HAP-1 (cell line): ENCODE data around the gene KCNMA1.

Experiments
- DNase-seq, 2 experiments: peaks; one replicate each; pipeline ENCODE4 v3.0.0-alpha.2; 2016 to 2020; ENCODE audit warnings: low spot score in 2 of 2
- H3K27me3 ChIP-seq: fragments of 250-450 bp; sonication (Bioruptor Pico); 2 replicates; pipeline ENCODE4 v1.5.1; 2020; ENCODE audit warnings: low read depth, mild to moderate bottlenecking, moderate library complexity
- H3K36me3 ChIP-seq: fragments of 250-450 bp; sonication (Bioruptor Pico); replicated peaks from 2 replicates; pipeline ENCODE4 v1.5.1; 2020; ENCODE audit warnings: mild to moderate bottlenecking
- H3K4me1 ChIP-seq: fragments of 250-450 bp; sonication (Bioruptor Pico); 2 replicates; pipeline ENCODE4 v1.5.1; 2020; ENCODE audit warnings: mild to moderate bottlenecking
- H3K4me3 ChIP-seq: fragments of 250-450 bp; sonication (Bioruptor Pico); 2 replicates; pipeline ENCODE4 v1.5.1; 2020; ENCODE audit warnings: mild to moderate bottlenecking, moderate library complexity
- H3K9me3 ChIP-seq: fragments of 250-450 bp; sonication (Bioruptor Pico); 2 replicates; pipeline ENCODE4 v1.5.1; 2020; ENCODE audit warnings: mild to moderate bottlenecking, moderate library complexity
- in situ Hi-C: fragments of 300-500 bp; cut with MboI; formaldehyde crosslinking; loops from 3 replicates; pipeline ENCODE4 v1.14.3; 2020; ENCODE audit warnings: low sequenced_read_pairs, inconsistent platforms, mixed read lengths

Gene KCNMA1

DNA sequence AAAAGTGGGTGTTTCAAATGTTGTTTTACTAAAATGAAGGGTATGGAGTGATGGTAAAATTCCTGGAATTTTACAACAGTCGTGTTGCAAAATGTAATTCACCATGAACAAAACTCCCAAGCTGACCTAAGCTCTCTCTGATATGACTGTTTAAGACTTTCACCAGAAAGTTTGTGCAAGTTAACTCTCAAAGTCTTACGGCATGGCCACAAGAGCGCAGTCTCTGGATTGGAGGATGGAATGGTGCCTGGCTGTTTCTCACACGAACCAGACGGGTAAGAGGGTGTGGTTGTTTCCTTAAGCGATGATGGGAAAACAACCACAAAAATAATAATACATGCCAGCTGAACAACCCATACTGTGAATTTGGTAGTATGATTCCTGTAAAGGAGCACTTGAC, 662.5 kb downstream of the KCNMA1 start:
- no peak overlapping the region for H3K4me3 ChIP-seq
- DNase-seq: no peak
- no peaks in the 10 kb centered on the region for H3K36me3 ChIP-seq
- no peaks in the 10 kb centered on the region for H3K9me3 ChIP-seq
- 0 out of 2 replicates have a peak, but pooled peaks cover 6% of the 10 kb centered on the region for H3K27me3 ChIP-seq
- no peaks in the 10 kb centered on the region for H3K4me1 ChIP-seq
- in situ Hi-C loops: no loop called here

DNA sequence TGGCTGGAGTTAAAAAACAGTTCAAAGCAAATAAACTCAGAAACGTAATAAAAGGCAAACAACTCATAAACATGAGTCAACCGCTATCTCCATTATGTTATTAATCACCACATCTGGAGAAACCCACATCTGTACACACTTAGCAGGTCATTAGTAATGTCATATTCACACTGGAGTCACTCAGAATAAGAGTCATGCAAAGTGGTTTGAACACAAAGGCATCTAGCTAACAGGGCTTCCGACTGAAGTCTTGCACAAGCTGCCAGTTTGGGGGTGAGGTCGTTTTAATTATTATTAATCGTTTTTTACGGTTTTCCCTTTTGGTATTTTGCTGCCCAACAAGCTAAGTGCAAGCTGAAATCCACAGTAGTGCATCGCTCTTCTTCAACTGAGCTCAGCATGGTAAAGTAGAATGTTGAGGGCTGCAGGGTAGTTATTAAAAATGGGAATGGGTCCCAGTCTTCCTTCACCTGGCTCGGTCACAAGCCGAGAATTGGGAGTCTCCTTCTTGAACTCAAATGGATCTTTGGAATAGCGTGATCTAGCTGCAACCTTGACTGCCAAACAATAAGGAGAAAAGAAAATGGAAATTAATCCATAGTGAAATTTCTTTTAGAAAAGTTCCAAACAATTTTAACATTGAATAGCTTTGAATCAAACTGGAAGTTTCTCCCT, 663.5 kb downstream of the KCNMA1 start:
- Histone ChIP-seq H3K36me3 (no peaks in the 10 kb centered on the region), H3K9me3 (no peaks in the 10 kb centered on the region), H3K27me3 (no peaks in the 10 kb centered on the region), H3K4me3 (no peak overlapping the region), H3K4me1 (no peaks in the 10 kb centered on the region)
- no peak for DNase-seq
- in situ Hi-C loops: no loop called here

DNA sequence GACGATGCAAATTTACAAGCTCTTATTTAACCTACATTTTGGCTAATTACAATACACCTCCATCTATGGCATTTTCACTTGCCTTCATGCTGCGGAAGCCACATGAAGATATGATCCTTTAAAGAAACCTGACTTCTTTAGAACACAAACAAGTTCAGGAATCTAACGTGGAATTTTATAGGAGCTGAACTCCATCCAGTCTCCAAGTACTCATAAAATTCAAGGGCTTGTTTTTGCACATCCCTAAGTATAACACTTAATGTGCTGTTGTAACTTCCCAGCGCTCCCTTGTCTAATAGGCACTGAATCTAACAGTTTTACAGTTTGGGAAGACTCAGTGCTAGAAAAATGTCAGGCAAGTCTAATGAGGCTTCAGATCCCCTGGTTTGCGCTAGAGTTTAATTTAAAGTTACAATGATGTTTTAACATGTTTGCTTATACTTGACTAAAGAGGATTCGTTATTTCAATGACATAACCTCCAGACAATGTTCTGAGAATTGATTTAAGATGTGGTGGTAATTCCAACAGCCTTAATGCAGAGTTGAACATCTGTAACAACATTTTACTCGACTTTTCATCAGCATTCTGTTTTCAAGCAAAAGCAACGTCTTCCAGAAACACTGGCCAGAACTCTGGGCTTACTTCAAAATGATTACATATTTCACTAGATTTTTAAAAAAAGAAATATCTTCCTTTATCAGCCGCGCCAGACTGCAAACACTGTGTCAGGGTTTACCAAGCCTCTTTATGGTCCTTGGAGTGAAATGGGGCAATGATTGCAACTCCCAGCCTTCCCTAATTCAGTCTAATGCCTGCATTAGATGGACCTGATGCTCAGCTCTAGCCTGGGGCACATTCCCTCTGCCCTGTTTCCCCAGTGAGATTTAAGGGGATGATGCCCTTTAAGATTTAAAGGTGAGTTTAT, 664.3 kb downstream of the KCNMA1 start:
- Histone ChIP-seq H3K9me3 (no peaks in the 10 kb centered on the region), H3K36me3 (no peaks in the 10 kb centered on the region), H3K4me3 (no peak overlapping the region), H3K27me3 (no peaks in the 10 kb centered on the region), H3K4me1 (no peaks in the 10 kb centered on the region)
- in situ Hi-C loops: no loop called here
- DNase-seq: no peak

DNA sequence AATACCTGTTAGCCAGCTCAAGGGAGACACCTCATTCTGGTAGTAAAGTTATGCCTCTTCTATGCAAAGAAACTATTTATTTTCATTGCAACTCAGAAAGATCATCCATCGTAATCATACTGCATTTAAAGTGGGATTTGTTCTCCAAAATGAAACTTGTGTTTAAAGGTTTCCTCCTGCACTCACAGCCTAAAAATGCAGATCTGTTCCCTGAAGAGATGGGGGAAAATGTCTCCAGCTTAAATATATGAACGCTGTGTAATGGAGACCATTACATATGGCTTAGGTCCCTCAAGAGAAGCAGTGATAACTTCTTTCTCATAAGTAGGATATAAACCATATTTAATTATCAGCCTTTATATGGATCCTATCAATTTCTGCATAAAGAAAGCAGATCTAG, 665.1 kb downstream of the KCNMA1 start:
- in situ Hi-C loops: no loop called here

DNA sequence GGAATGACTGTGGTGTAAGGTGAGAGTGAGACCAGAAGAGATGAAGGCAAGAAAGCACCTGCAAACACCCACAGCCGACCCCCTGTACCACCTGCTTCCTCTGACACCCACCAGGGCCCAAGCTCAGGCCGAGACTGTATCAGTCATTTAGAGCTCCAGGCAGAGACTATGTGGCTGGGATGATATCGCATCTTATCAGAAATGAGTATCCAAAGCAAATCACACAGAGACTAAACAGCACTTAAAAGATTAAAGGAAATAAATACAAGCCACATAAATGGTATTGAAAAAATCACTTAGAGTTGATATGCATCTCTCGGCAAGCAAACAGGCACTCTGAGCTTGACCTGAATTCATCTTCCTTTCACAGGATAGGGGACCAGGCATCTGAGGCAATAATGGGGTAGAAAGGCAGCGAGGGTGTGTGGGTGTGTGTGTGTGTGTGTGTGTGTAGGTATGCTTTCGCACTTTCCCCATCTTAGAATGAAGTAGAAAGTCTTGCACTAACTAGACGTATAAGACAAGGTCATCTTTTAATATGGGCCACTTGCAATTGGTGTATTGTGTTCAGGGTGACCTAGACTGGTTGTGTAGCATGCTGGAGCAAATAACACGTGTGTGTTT, 665.9 kb downstream of the KCNMA1 start:
- Histone ChIP-seq H3K27me3 (no peaks in the 10 kb centered on the region), H3K4me3 (no peak overlapping the region), H3K9me3 (no peaks in the 10 kb centered on the region), H3K4me1 (no peaks in the 10 kb centered on the region), H3K36me3 (no peaks in the 10 kb centered on the region)
- DNase-seq: no peak
- in situ Hi-C loops: no loop called here

More for the DNA sequence above, 665.1 kb downstream of the KCNMA1 start:
- no peaks in the 10 kb centered on the region for H3K4me1 ChIP-seq
- H3K9me3 ChIP-seq: no peaks in the 10 kb centered on the region
- H3K4me3 ChIP-seq: no peak overlapping the region
- no peak for DNase-seq
- H3K27me3 ChIP-seq: no peaks in the 10 kb centered on the region
- H3K36me3 ChIP-seq: no peaks in the 10 kb centered on the region

DNA sequence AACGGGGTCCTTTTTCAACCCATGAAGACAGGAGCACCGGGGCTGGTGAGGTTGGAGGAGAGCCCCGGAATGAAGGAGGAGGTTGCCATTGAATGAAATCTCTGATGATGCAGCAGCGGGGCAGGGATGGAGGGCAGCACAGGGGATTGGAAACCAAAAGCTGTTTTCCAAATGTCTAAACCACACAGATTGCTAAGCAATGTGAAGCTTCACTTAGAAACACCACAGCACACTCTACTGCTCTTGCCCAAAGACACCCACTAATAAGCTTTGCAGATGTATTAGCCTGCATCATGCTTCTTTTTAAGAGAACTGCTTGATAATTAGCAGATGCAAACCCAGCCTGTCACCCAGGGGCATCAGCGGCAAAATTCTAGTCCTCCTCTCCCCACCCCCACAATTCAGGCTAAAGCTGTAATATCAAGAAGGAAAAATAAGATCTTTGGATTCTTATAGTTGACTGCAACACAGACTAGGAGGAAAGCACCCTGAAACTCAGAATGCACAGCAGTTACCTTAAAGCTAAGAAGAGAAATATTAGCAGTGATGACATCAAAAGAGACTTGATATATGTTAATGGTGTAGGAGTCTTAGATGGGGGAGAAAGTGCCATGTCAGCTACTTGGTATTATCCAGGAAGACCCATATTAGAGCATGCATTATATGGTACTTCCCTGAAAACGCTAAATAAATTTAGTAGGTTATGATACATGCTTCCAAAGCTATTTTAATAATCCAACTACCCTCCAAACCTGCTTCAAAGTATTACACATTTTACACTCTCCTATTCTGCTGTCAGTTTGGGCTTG, 666.7 kb downstream of the KCNMA1 start:
- in situ Hi-C loops: no loop called here
- H3K4me3 ChIP-seq: no peak overlapping the region
- no peaks in the 10 kb centered on the region for H3K27me3 ChIP-seq
- H3K36me3 ChIP-seq: no peaks in the 10 kb centered on the region
- H3K4me1 ChIP-seq: no peaks in the 10 kb centered on the region
- no peak for DNase-seq
- H3K9me3 ChIP-seq: no peaks in the 10 kb centered on the region

DNA sequence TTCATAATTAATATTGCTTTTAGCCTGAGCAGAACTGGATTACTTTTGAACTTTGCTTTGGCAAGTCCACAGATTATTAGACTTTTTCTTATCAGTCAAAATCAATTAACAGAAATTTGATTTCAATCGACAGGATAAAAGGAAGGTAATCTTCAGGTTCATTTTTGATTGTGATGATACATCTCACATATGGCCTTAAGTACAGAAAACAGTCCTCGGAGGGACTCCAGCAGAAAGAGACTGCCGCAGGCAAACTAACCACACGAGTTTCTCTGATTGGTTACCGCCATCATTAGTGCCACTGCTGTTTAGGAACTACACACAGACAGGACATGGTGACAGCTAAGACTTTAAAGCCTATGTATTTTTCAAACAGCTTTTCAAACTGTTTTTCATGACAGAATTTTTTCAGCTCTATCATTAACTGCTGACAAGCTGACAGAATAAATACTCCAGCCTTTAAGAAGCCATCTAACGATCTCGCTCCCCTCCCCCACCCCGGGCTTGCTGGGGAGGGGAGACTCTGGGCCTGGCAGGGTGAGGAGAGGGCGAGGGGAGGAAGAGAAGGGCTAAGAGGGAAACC, 668.2 kb downstream of the KCNMA1 start:
- H3K4me3 ChIP-seq: no peak overlapping the region
- no peaks in the 10 kb centered on the region for H3K36me3 ChIP-seq
- no peak for DNase-seq
- H3K9me3 ChIP-seq: no peaks in the 10 kb centered on the region
- H3K27me3 ChIP-seq: no peaks in the 10 kb centered on the region
- in situ Hi-C loops: no loop called here
- no peaks in the 10 kb centered on the region for H3K4me1 ChIP-seq

DNA sequence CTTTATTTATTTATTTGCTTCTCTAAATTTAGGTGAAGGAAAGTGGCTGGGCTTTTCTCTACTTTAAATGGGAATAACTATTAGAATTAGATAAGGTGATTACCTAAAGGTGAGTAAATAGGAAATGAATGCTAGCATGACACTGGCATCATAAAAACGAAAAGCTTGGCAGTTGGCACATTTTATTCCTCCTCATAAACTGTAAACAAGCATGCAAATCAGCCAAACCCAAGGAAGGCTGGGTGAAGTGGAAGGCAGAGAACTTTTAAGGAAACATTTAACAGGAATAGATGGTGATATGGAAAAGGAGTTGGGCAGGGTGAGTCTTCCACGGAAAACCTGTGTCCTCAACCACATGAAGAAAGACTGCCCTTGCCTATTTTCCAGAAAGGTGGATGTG, 669.1 kb downstream of the KCNMA1 start:
- DNase-seq: no peak
- Histone ChIP-seq H3K4me1 (no peaks in the 10 kb centered on the region), H3K36me3 (no peaks in the 10 kb centered on the region), H3K4me3 (no peak overlapping the region), H3K9me3 (no peaks in the 10 kb centered on the region), H3K27me3 (no peaks in the 10 kb centered on the region)
- in situ Hi-C loops: no loop called here

DNA sequence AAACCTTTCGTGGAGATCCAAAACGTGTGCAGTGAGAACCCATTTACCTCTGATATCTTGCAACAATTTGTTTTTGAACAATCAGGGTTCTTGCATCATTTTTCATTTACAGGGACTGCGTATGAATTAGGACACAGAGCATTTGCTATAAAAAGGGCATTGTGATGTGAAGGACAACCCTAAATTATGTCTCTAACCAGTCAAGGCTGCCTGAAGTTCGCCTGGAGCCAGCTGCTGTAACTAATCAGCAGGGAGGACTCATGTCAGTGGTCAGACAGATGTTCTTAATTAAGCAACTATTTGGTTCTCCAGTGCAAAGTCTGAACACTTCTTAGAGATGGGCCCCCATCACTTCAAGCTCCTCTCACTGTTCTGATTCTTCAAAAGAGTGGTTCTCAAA, 674.8 kb downstream of the KCNMA1 start:
- H3K4me3 ChIP-seq: no peak overlapping the region
- no peaks in the 10 kb centered on the region for H3K4me1 ChIP-seq
- H3K36me3 ChIP-seq: no peaks in the 10 kb centered on the region
- in situ Hi-C loops: no loop called here
- H3K27me3 ChIP-seq: no peaks in the 10 kb centered on the region
- no peaks in the 10 kb centered on the region for H3K9me3 ChIP-seq
- DNase-seq: no peak

DNA sequence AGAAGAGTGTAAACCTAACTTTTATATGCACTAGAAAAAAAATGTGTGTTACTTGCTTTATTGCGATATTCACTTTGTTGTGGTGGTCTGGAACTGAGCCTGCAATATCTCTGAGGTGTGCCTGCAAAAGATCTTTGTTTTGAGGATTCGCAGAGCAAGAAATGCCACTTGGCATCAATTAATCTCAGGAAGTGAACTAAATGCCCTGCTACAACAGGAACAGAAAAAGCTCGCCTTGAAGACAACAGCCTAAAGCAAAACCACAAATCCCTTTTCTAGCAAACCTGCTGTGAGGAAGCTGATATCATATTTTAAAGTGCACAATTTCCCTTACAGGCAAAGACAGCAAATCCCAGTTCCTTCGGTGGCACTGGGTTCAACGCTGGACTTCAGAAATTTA, 675.8 kb downstream of the KCNMA1 start:
- no peak for DNase-seq
- no peaks in the 10 kb centered on the region for H3K27me3 ChIP-seq
- no peaks in the 10 kb centered on the region for H3K36me3 ChIP-seq
- in situ Hi-C loops: no loop called here
- no peaks in the 10 kb centered on the region for H3K4me1 ChIP-seq
- no peak overlapping the region for H3K4me3 ChIP-seq
- H3K9me3 ChIP-seq: no peaks in the 10 kb centered on the region

DNA sequence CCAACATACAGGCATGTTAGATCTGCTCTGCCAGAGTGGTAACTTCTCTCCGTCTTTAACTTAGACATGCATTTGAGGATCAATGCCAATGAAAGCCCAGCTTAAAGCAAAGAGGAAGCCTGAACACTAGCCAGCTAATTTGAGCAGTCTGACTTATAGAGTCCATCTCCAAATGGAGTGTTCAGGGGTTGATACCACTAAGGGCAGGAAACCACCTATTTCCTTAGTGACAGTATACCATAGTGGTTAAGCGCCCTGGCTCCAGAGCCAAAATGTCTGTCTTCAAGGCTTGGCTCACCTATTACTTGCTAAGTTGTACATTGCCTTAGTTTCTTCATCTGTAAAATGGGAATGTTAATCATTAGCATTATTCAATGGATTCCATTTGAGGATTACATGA, 678.5 kb downstream of the KCNMA1 start:
- in situ Hi-C loops: no loop called here
- no peaks in the 10 kb centered on the region for H3K4me1 ChIP-seq

DNA sequence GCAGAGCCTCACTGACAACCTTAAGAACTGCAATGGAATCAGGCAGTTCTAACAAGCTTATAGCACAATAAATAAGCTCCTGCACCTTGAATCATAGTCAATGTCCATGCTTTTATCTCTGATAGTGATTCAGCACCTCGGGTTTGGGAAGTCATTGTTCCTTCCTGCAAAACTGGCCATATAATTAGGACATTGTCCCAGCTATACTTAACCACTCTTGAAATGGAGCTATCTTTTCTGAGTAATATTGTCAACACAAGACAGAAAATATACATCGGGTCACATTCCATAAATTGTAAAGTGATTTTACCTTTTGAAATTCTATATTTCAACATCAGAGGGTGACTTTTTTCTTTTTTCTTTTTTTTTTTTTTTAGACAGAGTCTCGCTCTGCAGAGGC, 682.8 kb downstream of the KCNMA1 start:
- in situ Hi-C loops: no loop called here
- DNase-seq: no peak
- no peaks in the 10 kb centered on the region for H3K36me3 ChIP-seq
- no peaks in the 10 kb centered on the region for H3K27me3 ChIP-seq
- H3K4me1 ChIP-seq: no peaks in the 10 kb centered on the region
- H3K4me3 ChIP-seq: no peak overlapping the region
- H3K9me3 ChIP-seq: no peaks in the 10 kb centered on the region

More for the DNA sequence above, 678.5 kb downstream of the KCNMA1 start:
- no peaks in the 10 kb centered on the region for H3K36me3 ChIP-seq
- no peaks in the 10 kb centered on the region for H3K27me3 ChIP-seq
- H3K9me3 ChIP-seq: no peaks in the 10 kb centered on the region
- DNase-seq: no peak
- no peak overlapping the region for H3K4me3 ChIP-seq

DNA sequence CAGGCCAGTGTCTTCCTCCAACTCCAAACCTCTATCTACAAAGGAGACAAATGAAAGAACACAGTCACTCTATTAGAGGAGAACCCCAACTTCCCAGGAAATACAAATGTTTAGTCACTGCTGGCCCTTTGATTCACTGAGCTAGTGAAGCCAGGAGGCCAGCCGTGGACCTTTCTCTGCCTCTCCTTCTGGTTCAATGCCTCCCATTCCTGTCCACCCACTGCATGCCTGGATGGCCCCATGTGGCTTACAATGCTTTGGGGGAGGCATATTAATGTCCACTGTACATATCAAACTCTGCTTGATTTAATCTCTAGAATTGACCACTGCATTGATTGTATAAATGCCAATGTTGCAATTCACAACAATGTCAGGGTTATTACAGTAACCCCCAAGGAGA, 687.3 kb downstream of the KCNMA1 start:
- H3K4me1 ChIP-seq: no peaks in the 10 kb centered on the region
- no peaks in the 10 kb centered on the region for H3K36me3 ChIP-seq
- H3K9me3 ChIP-seq: no peaks in the 10 kb centered on the region
- no peaks in the 10 kb centered on the region for H3K27me3 ChIP-seq
- in situ Hi-C loops: no loop called here
- H3K4me3 ChIP-seq: no peak overlapping the region
- no peak for DNase-seq
